ES-I3 (cell line): ENCODE measurements around the gene MLKL.

Source experiments
- H3K36me3 ChIP-seq: 2 replicates; pipeline ENCODE4 v1.6.1; 2013; ENCODE audit warnings: mild to moderate bottlenecking, low read length, control low read depth, moderate library complexity; ENCODE audit not compliant: insufficient read depth
- H3K4me1 ChIP-seq: 2 replicates; pipeline ENCODE4 v1.6.1; 2013; ENCODE audit warnings: mild to moderate bottlenecking, control low read depth, low read length; ENCODE audit not compliant: insufficient read depth
- H3K9ac ChIP-seq: 2 replicates; pipeline ENCODE4 v1.6.1; 2013; ENCODE audit warnings: low read depth, mild to moderate bottlenecking, low read length, moderate library complexity
- H3K9me3 ChIP-seq: 2 replicates; pipeline ENCODE4 v1.6.1; 2013; ENCODE audit warnings: mild to moderate bottlenecking, low read length, moderate library complexity; ENCODE audit not compliant: control insufficient read depth, insufficient read depth

The MLKL gene

DNA sequence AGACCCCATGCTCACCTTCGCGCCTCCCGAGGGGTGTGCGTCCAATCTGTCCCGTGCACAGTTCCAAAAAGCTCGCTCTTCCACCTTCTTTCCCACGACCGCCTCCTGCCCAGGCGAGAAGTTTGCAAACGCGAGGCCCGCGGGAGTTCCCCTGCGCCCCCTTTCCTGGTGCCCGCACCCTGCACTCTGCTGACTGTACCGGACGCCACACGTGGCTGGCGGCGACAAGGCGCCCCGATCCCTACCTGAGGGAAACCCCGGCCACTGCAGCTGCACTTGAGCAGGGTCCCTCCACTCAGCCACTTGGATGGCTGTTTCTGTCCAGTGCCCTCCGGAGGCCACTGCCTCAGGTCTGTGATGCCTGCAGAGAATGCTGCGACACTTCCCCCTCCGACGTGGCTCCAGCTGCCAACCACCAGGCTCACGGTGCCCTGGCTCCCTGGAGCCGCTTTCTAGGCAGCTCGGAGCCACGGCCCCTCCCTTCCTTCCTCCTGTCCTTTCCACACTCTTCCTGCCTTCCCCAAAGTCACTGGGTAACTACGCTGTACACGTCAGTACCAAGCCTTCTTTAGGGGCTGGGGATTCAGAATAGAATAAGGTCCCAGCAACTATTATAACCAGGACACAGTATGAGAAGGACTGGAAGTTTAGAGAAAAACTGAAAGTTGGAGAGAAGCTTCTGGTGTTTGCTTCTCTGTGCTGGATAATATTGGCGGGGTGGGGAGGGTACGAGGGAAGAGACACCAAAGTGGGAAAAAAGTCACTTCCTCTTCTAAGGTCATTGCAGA, at the start of gene MLKL:
MLKL (minus strand) TSS at position 425 of the 788 bp plus-strand sequence. CDS start 5,105 bp downstream, outside the sequence.
- Histone ChIP-seq H3K9ac (peak within 1 kb of the TSS; percentile 64), H3K4me1 (0 out of 2 replicates have a peak, but pooled peaks cover 6% of the 10 kb centered on the region), H3K36me3 (no peaks in the 10 kb centered on the region), H3K9me3 (no peaks in the 10 kb centered on the region)

GRCh38 chr16:74749291-74750055, 48.8 kb upstream of the MLKL start:
- peaks cover 22% of the 10 kb centered on the region for H3K4me1 ChIP-seq
- H3K9ac ChIP-seq = peak overlapping the region; percentile 25; the same call in 1 of the 2 replicates
- H3K9me3 ChIP-seq = no peaks in the 10 kb centered on the region
- no peaks in the 10 kb centered on the region for H3K36me3 ChIP-seq

DNA sequence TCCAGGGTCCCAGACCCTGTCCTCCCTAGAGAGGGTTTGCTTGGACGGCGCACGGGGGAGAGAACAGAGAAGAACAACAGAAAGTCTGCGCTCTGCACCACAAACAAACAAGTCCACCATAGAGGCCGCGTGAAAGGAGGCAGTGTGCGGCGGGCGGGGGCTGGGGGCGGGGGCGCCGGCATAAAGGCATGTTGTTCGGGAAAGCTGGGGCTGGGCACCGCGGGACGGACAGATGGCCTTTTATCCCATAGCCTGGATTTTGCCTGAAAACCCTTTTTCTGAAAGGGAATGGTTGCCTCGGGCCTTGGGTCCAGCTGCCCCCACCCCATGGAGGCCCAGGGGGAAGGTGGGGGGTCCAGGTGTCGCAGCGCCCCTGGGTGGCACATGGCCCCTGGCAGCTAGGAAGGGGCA, 48.0 kb upstream of the MLKL start:
- Histone ChIP-seq H3K36me3 (no peaks in the 10 kb centered on the region), H3K9me3 (no peaks in the 10 kb centered on the region), H3K9ac (no peak overlapping the region), H3K4me1 (peaks cover 27% of the 10 kb centered on the region)

- H3K9ac ChIP-seq = no peak overlapping the region
- H3K9me3 ChIP-seq = no peaks in the 10 kb centered on the region
- no peaks in the 10 kb centered on the region for H3K36me3 ChIP-seq
- peaks cover 31% of the 10 kb centered on the region for H3K4me1 ChIP-seq
Observed at GRCh38 chr16:74747716-74748615, 47.3 kb upstream of the MLKL start.

DNA sequence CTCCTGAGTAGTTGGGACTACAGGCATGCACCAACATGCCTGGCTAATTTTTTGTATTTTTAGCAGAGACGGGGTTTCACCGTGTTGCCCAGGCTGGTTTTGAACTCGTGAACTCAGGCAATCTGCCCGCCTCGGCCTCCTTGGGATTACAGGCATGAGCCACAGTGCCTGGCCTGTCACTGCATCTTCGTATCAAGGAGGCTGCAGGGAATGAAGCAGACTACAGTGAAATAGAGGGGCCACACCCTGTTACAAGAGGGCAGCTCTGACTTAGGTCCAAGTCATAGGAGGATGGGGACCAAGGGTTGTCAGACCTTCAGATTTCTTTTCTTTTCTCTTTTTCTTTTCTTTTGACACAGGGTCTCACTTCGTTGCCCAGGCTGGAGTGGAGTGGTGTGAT, 45.3 kb upstream of the MLKL start:
- peaks cover 36% of the 10 kb centered on the region for H3K4me1 ChIP-seq
- H3K36me3 ChIP-seq = no peaks in the 10 kb centered on the region
- H3K9ac ChIP-seq = no peak overlapping the region
- H3K9me3 ChIP-seq = no peaks in the 10 kb centered on the region

DNA sequence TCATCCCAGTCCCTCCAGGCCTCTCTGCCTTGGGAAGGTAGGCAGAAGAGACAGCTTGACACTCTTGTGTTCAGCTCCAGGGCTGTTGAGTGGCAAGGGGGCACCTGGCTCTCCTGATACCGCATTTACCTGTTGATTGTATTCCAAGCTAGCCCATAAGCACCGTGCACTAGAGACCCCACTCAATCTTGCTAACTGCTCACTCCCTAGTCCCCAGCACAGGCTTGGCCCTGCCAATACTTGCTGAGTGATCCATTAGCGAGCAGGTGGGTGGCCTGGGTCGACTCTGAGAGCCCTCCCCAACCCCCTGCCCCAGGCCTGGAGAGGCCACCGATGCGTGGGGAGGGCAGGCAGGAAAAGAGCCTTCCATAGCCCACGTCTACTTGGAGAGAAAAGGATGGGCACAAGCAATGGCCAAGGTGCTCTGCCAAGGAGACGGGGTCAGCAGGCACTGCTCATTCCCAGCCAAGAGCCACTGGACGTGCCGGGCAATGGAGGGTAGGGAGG, 44.5 kb upstream of the MLKL start:
- Histone ChIP-seq H3K4me1 (peaks cover 31% of the 10 kb centered on the region), H3K9me3 (no peaks in the 10 kb centered on the region), H3K9ac (no peak overlapping the region)

DNA sequence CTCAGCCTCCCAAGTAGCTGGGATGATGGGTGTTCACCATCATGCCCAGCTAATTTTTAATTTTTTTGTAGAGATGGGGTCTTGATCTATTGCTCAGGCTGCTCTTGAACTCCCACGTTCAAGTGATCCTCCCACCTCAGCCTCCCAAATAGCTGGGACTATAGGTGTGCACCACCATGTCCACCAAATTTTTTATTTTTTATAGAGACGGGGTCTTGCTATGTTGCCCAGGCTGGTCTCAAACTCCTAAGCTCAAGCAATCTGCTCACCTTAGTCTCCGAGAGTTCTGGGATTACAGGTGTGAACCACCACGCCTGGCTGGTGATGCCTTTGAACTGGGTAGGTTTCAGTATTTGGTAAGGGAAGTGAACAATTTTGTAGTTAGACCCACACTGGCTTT, 43.9 kb upstream of the MLKL start:
- no peak overlapping the region for H3K9ac ChIP-seq
- peaks cover 25% of the 10 kb centered on the region for H3K4me1 ChIP-seq
- no peaks in the 10 kb centered on the region for H3K36me3 ChIP-seq
- H3K9me3 ChIP-seq = no peaks in the 10 kb centered on the region

More for the DNA sequence above, 44.5 kb upstream of the MLKL start:
- H3K36me3 ChIP-seq = no peaks in the 10 kb centered on the region

- Histone ChIP-seq H3K9me3 (no peaks in the 10 kb centered on the region), H3K9ac (no peak overlapping the region), H3K4me1 (peaks cover 21% of the 10 kb centered on the region), H3K36me3 (no peaks in the 10 kb centered on the region)
Observed at GRCh38 chr16:74743668-74744299, 43.1 kb upstream of the MLKL start.

DNA sequence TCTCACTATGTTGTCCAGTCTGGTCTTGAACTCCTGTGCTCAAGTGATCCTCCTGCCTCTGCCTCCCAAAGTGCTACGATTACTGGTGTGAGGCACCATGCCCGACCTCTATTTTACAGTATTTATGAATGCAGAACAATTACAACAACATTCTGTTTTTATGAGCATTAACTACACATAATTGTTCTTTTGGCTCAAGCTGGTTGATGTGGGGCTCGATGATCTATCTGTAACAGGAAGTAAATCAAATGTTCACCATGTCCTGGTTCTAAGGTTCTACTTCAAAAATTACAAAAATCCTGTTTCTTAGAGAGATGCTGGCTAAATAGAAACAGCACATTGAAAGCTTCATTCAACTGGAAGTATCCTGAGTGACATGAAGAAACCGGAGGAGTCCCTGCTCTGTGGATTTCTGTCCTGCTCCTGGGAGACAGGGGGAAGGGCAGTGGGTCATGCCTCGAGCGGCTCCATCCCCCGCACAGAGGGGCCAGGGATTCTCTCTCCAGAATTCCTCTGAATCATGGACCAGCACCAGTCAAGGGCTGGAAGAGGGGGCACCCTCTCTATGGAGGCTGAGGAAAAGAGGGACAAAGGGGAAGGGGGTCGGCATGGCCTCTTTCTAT, 42.5 kb upstream of the MLKL start:
- Histone ChIP-seq H3K4me1 (peaks cover 23% of the 10 kb centered on the region), H3K9me3 (no peaks in the 10 kb centered on the region), H3K9ac (no peak overlapping the region), H3K36me3 (no peaks in the 10 kb centered on the region)

DNA sequence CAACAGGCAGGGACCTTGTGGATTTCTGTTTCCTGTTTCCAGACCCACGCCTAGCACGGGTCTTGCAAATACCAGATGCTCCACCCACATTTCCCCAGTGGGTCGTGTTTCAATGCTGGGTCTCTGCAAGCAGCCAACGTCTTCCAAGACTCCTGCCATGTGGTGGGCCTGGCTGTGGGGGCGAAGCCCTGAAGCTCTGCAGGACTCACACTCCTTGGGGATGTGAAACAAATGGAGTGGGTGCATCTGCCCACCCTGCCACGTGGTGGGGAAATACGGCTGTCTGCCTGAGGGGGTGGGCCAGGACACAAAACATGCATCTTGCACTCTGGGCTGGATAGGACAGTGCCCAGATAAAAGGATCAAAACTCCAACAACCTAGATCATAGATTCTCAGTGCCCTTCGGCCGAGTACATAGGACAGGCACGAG, 41.4 kb upstream of the MLKL start:
- H3K4me1 ChIP-seq = peaks cover 28% of the 10 kb centered on the region
- H3K9me3 ChIP-seq = no peaks in the 10 kb centered on the region
- H3K9ac ChIP-seq = no peak overlapping the region
- no peaks in the 10 kb centered on the region for H3K36me3 ChIP-seq

DNA sequence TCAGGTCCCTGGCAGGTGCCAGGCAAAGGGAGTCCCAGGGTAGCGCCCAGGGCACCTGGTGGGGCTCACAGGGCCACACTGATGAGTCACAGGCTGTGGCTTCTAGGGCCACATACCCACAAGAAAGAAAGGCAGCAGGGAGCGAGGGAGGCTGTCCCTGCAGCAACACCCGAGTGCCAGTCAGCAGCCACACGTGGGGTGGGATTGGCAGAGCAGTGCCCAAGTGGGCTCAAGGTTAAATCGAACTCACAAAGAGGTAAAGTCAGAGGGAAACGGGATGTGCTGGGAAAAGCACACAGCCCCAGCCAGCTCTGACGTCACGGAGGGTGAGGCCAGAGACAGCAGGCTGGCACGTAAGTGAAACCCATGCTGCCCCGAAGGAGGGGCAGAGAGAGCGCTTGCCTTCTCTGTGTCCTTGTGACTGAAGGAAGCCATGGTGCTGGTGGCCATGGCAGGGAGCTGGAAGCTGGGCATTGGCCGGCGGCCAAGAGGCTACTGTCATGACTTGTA, 40.2 kb upstream of the MLKL start:
- Histone ChIP-seq H3K9me3 (no peaks in the 10 kb centered on the region), H3K9ac (no peak overlapping the region), H3K36me3 (no peaks in the 10 kb centered on the region), H3K4me1 (peaks cover 31% of the 10 kb centered on the region)

DNA sequence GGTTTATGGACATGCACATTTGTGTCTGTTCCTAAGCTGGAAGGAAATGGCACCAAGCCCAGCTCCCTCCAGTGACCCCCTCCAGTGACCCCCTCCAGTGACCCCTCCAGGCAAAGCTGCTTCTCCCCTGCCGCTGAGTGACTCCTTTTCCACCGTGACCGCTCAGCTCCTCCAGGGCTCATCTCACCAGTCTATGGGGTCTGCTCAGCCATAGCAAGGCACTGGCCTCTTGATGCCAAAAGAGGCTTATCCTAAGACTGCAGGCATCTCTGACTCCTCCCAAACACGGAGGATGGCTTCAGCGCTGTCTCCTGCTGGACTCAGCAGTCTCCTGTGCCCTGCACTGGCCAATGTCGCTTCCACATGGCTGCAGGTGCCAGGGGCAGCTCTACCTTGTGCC, 38.6 kb upstream of the MLKL start:
- Histone ChIP-seq H3K36me3 (no peaks in the 10 kb centered on the region), H3K4me1 (peaks cover 38% of the 10 kb centered on the region), H3K9ac (no peak overlapping the region), H3K9me3 (no peaks in the 10 kb centered on the region)

- H3K9me3 ChIP-seq = no peaks in the 10 kb centered on the region
- no peaks in the 10 kb centered on the region for H3K36me3 ChIP-seq
- H3K4me1 ChIP-seq = peaks cover 39% of the 10 kb centered on the region
- no peak overlapping the region for H3K9ac ChIP-seq
Observed at GRCh38 chr16:74738816-74739215, 38.2 kb upstream of the MLKL start.
